GM21723 (cell line): Measurements from ENCODE around the gene NAGLU.
"Not testable (repeated sequence)": the region's sequence is repeated elsewhere in the genome, so short reads cannot be mapped to it uniquely, and the experiment has no call there.

Experiments
- ATAC-seq: cut with Tn5 transposase; IDR thresholded peaks from one replicate; pipeline ENCODE4 v1.9.1; 2021; ENCODE audit warnings: mild to moderate bottlenecking, moderate library complexity; ENCODE audit not compliant: unreplicated experiment

NAGLU gene

GRCh38 chr17:42543190-42544079 is 7.4 kb downstream of the NAGLU start:
- ATAC-seq = no peak

DNA sequence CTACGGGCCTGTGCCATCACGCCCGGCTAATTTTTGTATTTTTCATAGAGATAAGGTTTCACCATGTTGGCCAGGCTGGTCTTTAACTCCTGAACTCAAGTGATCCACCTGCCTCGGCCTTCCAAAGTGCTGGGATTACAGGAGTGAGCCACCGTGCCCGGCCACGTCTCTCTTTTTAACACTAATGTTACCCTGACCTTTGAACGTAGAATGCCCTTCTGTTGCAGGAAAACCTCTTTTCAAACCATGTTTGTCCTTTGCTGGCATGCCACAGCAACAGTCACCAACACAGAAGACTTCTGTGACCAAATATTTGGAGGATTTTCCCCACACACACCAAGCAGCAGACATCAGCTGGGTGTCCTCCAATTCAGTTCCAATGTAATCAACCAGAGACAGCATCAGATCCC is 8.8 kb downstream of the NAGLU start:
- no peak for ATAC-seq

DNA sequence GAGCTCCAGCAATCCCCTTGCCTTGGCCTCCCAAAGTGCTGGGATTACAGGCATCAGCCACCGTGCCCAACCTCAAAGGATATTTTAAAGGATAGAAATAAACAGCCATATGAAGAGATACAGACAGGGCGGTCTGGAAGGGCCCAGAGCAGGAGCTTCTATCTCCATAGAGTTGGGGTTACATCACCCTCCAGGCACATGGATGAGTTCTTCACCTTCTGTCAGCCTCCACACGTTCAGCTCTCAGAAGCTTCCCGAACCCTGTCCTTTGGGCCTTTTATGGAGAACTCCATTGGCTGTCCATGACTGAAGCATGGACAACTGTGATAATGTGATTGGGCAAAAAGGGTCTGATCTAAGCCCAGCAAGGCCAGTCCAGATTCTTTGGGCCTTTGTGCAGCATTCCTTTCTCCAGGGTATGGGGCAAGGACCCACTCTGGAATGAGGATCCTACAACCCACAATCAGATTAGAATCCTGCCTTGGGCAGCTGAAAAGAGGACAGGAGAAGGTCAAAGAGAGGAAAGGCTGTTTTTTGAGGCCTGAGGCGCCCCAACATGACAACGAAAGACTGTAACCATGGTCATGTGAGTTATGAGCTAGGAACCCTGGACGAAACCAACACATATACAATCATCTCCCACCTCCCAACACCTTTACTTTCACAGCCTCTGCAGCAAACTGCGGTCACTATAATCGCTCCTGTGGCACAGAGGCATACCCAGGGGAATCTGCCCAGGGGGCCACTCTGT is 9.9 kb downstream of the NAGLU start:
- not testable (repeated sequence) for ATAC-seq

DNA sequence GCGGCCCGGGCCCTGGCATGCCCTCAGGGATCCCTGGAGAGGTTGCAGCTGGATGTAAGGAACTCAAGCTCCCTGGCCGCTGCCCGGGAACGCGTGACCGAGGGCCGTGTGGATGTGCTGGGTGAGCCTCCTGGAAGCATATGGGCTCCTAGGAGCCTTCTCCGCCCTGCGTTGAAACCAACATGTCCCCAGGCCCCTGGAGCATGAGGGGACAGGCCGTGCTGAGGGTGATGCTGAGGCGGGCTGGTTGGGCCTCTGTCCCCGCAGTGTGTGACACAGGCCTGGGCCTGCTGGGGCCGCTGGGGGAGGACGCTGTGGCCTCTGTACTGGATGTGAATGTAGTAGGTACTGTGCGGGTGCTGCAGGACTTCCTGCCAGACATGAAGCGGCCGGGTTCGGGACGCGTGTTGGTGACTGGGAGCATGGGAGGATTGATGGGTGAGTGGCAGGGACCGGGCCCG is 11.0 kb downstream of the NAGLU start:
- ATAC-seq = no peak

DNA sequence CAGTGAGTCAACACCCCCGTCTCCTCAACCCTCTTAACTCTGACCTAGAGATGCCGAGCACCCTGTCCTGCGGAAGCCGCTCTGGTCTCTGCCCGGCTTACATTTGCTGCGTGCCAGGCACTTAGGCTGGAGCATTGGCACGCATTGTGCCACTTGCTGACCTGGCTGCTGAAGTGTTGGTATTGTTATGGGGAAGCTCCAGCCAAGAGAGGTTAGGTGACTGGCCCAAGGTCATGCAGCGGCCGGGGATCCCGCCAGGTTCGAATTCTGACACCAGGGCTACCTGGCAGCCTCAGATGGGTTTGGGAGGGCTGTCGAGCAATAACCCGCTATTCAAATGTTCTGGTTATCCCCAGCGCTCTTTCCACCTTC is 11.6 kb downstream of the NAGLU start:
- no peak for ATAC-seq

GRCh38 chr17:42548070-42548837 is 12.2 kb downstream of the NAGLU start:
- ATAC-seq = no peak

GRCh38 chr17:42548993-42549755 is 13.1 kb downstream of the NAGLU start:
- ATAC-seq = no peak

DNA sequence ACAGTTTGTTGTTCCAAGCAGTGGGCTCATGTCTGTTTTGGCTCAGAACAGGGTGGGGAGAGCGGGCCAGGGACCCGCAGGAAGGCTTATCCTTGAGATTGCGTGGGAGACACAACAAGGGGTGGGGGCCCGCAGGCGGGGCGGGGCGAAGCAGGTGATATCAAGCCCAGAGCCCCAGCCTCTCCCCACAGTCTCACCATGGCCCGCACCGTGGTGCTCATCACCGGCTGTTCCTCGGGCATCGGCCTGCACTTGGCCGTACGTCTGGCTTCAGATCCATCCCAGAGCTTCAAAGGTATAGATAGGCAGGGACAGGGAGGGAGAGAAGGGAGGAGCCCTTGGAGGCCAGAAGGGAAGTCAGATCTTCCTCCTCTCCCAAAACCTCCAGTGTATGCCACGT is 16.7 kb downstream of the NAGLU start, which contains the start of gene HSD17B1:
HSD17B1 (plus strand) TSS at position 188 of the 400 bp plus-strand sequence; CDS start at position 199, 11 bp downstream.
- ATAC-seq = not testable (repeated sequence)

DNA sequence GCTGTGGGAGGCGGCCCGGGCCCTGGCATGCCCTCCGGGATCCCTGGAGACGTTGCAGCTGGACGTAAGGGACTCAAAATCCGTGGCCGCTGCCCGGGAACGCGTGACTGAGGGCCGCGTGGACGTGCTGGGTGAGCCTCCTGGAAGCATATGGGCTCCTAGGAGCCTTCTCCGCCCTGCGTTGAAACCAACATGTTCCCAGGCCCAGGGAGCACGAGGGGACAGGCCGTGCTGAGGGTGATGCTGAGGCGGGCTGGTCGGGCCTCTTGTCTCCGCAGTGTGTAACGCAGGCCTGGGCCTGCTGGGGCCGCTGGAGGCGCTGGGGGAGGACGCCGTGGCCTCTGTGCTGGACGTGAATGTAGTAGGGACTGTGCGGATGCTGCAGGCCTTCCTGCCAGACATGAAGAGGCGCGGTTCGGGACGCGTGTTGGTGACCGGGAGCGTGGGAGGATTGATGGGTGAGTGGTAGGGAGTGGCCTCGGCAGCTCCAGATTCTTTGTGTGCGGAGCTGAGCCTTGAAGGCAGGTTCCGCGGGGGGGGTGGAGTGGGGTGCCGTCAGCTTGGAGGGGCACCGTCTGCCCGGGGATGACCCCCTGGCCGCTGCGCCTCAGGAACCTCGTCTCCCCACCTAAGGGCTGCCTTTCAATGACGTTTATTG is 17.2 kb downstream of the NAGLU start:
- no peak for ATAC-seq

GRCh38 chr17:42553866-42554249 is 17.8 kb downstream of the NAGLU start:
- no peak for ATAC-seq

DNA sequence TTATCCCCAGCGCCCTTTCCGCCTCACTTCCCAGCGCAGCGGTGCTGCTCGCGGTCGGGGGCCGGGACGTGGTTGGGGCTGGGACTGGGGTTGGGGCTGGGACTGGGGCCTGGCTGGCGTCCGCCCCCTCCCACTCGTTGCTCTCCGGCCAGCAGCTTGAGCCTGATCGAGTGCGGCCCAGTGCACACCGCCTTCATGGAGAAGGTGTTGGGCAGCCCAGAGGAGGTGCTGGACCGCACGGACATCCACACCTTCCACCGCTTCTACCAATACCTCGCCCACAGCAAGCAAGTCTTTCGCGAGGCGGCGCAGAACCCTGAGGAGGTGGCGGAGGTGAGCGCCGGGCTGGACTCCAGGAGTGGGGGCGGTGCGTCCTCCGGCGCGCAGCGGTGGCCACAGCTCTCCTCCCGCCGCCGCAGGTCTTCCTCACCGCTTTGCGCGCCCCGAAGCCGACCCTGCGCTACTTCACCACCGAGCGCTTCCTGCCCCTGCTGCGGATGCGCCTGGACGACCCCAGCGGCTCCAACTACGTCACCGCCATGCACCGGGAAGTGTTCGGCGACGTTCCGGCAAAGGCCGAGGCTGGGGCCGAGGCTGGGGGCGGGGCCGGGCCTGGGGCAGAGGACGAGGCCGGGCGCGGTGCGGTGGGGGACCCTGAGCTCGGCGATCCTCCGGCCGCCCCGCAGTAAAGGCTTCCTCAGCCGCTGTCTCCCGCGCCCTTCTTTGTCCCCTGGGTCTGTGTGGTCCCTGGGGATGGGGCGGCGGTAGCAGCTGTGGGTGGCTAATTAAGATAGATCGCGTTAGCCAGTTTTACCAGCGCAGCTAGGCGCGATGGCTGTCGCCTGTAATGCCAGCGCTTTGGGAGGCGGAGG is 18.4 kb downstream of the NAGLU start:
- peak; percentile 77 for ATAC-seq

GRCh38 chr17:42555122-42555622 is 19.1 kb downstream of the NAGLU start:
- no peak for ATAC-seq

- not testable (repeated sequence) for ATAC-seq
These were observed 20.0 kb downstream of the NAGLU start for GRCh38 chr17:42555961-42556617.

- no peak for ATAC-seq
These were observed 23.0 kb downstream of the NAGLU start for GRCh38 chr17:42559075-42559474.

- no peak for ATAC-seq
These were observed 24.2 kb downstream of the NAGLU start for GRCh38 chr17:42560246-42560645.

DNA sequence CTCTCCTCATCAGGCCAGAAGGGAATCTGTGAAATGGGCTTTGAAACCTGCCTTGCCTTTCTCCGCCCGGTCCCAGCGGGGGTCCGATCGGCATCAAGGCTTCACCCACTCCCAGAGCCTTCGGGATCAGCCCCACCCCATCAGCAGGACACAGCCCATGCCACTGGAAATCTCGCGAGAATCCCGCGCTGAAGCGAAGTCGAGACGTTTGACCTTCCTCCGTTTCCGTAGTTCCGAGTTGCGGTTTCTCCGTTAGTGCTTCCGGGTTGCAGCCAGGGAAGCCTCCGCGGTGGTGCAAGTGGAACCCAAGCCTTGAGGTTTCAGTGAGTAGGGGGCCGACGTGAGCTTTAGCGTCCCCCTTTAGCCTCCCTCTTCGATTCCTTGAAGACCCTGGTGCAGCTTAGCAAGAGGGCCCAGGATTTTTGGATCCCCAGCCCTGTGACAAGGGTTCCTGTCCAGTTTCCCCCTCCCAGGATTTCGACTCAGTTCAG is 25.9 kb downstream of the NAGLU start, which contains the start of gene COASY:
COASY (plus strand) TSS at position 252 of the 491 bp plus-strand sequence. CDS start 475 bp downstream, outside the sequence.
- ATAC-seq = peak; percentile 50

DNA sequence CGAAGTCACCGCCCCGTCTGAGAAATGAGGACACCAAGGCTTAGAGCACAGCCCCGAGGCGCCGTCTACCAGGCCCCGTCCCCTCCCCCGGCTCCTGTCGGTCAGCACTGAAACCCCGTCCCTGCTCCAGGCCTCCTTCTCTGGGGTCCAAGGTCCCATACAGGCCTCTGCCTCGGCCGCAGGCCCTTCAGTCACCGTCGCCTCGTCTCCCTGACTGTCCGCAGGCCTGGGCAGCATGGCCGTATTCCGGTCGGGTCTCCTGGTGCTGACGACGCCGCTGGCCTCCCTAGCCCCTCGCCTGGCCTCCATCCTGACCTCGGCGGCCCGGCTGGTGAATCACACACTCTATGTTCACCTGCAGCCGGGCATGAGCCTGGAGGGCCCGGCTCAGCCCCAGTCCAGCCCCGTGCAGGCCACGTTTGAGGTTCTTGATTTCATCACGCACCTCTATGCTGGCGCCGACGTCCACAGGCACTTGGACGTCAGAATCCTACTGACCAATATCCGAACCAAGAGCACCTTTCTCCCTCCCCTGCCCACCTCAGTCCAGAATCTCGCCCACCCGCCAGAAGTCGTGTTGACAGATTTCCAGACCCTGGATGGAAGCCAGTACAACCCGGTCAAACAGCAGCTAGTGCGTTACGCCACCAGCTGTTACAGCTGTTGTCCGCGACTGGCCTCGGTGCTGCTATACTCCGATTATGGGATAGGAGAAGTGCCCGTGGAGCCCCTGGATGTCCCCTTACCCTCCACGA is 26.5 kb downstream of the NAGLU start:
- no peak for ATAC-seq
